HEK293 (cell line): Measurements from ENCODE around the gene TSPAN17.

Experiments used
- CTCF ChIA-PET: fragments of 350-600 bp; formaldehyde crosslinking; extraction: SDS; loops from one replicate; lab custom pipeline; 2021; ENCODE audit warnings: antibody characterized with exemption; lab: Yijun Ruan, JAX
- POLR2A ChIA-PET: fragments of 300-600 bp; formaldehyde crosslinking; extraction: SDS; loops from one replicate; lab custom pipeline; 2020; ENCODE audit warnings: antibody characterized with exemption, inconsistent platforms; lab: Yijun Ruan, JAX
- H3K27ac ChIP-seq: fragments of 200-500 bp; sonication (Bioruptor generic); 2 replicates; pipeline ENCODE4 v1.5.1; 2014; ENCODE audit warnings: low read depth, low read length, control low read depth, inconsistent platforms; ENCODE audit errors: extremely low read depth
- H3K36me3 ChIP-seq, 2 experiments: fragments of 200-500 bp in 1 of 2; sonication (Bioruptor generic) in 1 of 2; 1 replicate in 1 of 2; 2 replicates in 1 of 2; pipeline ENCODE4 v1.5.1; 2014 to 2017; ENCODE audit warnings: inconsistent platforms in 2 of 2, low read length in 2 of 2; ENCODE audit not compliant: control insufficient read depth in 2 of 2, insufficient read depth in 1 of 2
- H3K4me1 ChIP-seq: fragments of 200-500 bp; sonication (Bioruptor generic); 2 replicates; pipeline ENCODE4 v1.5.1; 2014; ENCODE audit warnings: mild to moderate bottlenecking, low read length, inconsistent platforms; ENCODE audit not compliant: control insufficient read depth, insufficient read depth
- H3K4me3 ChIP-seq: 2 replicates; pipeline ENCODE4 v1.5.1; 2011; ENCODE audit warnings: low read depth, mild to moderate bottlenecking, control low read depth, low read length, moderate library complexity
- H3K9me3 ChIP-seq: fragments of 200-500 bp; sonication (Bioruptor generic); 2 replicates; pipeline ENCODE4 v1.5.1; 2014; ENCODE audit warnings: low read depth, low read length, inconsistent platforms; ENCODE audit not compliant: control insufficient read depth, insufficient read depth
- BCL11A ChIP-seq: fragments of 450-650 bp; formaldehyde crosslinking; IDR thresholded peaks from 2 replicates; pipeline ENCODE4 v1.5.1; 2016; ENCODE audit warnings: low read depth, missing biosample characterization, missing genetic modification characterization
- HOXD13 ChIP-seq: sonication (generic); formaldehyde crosslinking; IDR thresholded peaks from 2 replicates; pipeline ENCODE4 v1.8.0; 2022; ENCODE audit warnings: missing genetic modification reagents, borderline replicate concordance
- IKZF3 ChIP-seq: fragments of 450-650 bp; IDR thresholded peaks from 2 replicates; pipeline ENCODE4 v1.5.0; 2018; ENCODE audit warnings: missing biosample characterization, mild to moderate bottlenecking, missing genetic modification characterization, moderate library complexity
- KLF1 ChIP-seq: fragments of 450-650 bp; formaldehyde crosslinking; IDR thresholded peaks from 2 replicates; pipeline ENCODE4 v1.5.1; 2016; ENCODE audit warnings: missing biosample characterization, missing genetic modification characterization
- KLF8 ChIP-seq: fragments of 450-650 bp; formaldehyde crosslinking; IDR thresholded peaks from 2 replicates; pipeline ENCODE4 v1.5.1; 2016; ENCODE audit warnings: missing biosample characterization, missing genetic modification characterization
- OVOL3 ChIP-seq: fragments of 450-650 bp; formaldehyde crosslinking; IDR thresholded peaks from 2 replicates; pipeline ENCODE4 v1.5.1; 2016; ENCODE audit warnings: missing biosample characterization, missing genetic modification characterization
- PRDM2 ChIP-seq: fragments of 450-650 bp; formaldehyde crosslinking; IDR thresholded peaks from 2 replicates; pipeline ENCODE4 v1.5.1; 2016; ENCODE audit warnings: missing biosample characterization, missing genetic modification characterization, borderline replicate concordance
- RBAK ChIP-seq: fragments of 450-650 bp; formaldehyde crosslinking; IDR thresholded peaks from 2 replicates; pipeline ENCODE4 v1.5.1; 2016; ENCODE audit warnings: missing biosample characterization, missing genetic modification characterization
- REPIN1 ChIP-seq: fragments of 450-650 bp; formaldehyde crosslinking; IDR thresholded peaks from 2 replicates; pipeline ENCODE4 v1.5.1; 2017; ENCODE audit warnings: missing biosample characterization, missing genetic modification characterization, low read depth
- SP2 ChIP-seq: fragments of 450-650 bp; formaldehyde crosslinking; IDR thresholded peaks from 2 replicates; pipeline ENCODE4 v1.5.1; 2016; ENCODE audit warnings: missing biosample characterization, missing genetic modification characterization
- WT1 ChIP-seq: fragments of 450-650 bp; formaldehyde crosslinking; IDR thresholded peaks from 2 replicates; pipeline ENCODE4 v1.5.1; 2016; ENCODE audit warnings: missing biosample characterization, missing genetic modification characterization
- ZBTB20 ChIP-seq: fragments of 450-650 bp; formaldehyde crosslinking; IDR thresholded peaks from 2 replicates; pipeline ENCODE4 v1.5.1; 2016; ENCODE audit warnings: missing biosample characterization, missing genetic modification characterization
- ZBTB8A ChIP-seq: fragments of 450-650 bp; formaldehyde crosslinking; IDR thresholded peaks from 2 replicates; pipeline ENCODE4 v1.5.1; 2016; ENCODE audit warnings: missing biosample characterization, missing genetic modification characterization
- ZIC2 ChIP-seq: fragments of 450-650 bp; formaldehyde crosslinking; IDR thresholded peaks from 2 replicates; pipeline ENCODE4 v1.5.1; 2016; ENCODE audit warnings: missing biosample characterization, missing genetic modification characterization
- ZNF138 ChIP-seq: fragments of 450-650 bp; formaldehyde crosslinking; IDR thresholded peaks from 2 replicates; pipeline ENCODE4 v1.5.1; 2016; ENCODE audit warnings: missing biosample characterization, missing genetic modification characterization, borderline replicate concordance
- ZNF184 ChIP-seq: fragments of 450-650 bp; IDR thresholded peaks from 2 replicates; pipeline ENCODE4 v1.5.1; 2018; ENCODE audit warnings: missing biosample characterization, mild to moderate bottlenecking, missing genetic modification characterization
- ZNF302 ChIP-seq: fragments of 450-650 bp; formaldehyde crosslinking; IDR thresholded peaks from 2 replicates; pipeline ENCODE4 v1.5.1; 2016; ENCODE audit warnings: missing biosample characterization, missing genetic modification characterization, low read depth
- ZNF335 ChIP-seq: fragments of 450-650 bp; formaldehyde crosslinking; conservative IDR thresholded peaks from 2 replicates; pipeline ENCODE4 v1.5.1; 2016; ENCODE audit warnings: missing biosample characterization, missing genetic modification characterization
- ZNF37A ChIP-seq: fragments of 450-650 bp; IDR thresholded peaks from 2 replicates; pipeline ENCODE4 v1.5.1; 2018; ENCODE audit warnings: missing biosample characterization, missing genetic modification characterization
- ZNF416 ChIP-seq: fragments of 450-650 bp; formaldehyde crosslinking; IDR thresholded peaks from 2 replicates; pipeline ENCODE4 v1.5.1; 2016; ENCODE audit warnings: missing biosample characterization, missing genetic modification characterization
- ZNF488 ChIP-seq: fragments of 450-650 bp; formaldehyde crosslinking; IDR thresholded peaks from 2 replicates; pipeline ENCODE4 v1.5.1; 2016; ENCODE audit warnings: missing biosample characterization, missing genetic modification characterization
- ZNF610 ChIP-seq: fragments of 450-650 bp; formaldehyde crosslinking; IDR thresholded peaks from 2 replicates; pipeline ENCODE4 v1.5.1; 2016; ENCODE audit warnings: missing biosample characterization, missing genetic modification characterization, borderline replicate concordance
- ZNF624 ChIP-seq: fragments of 450-650 bp; formaldehyde crosslinking; IDR thresholded peaks from 2 replicates; pipeline ENCODE4 v1.5.1; 2017; ENCODE audit warnings: missing biosample characterization, missing genetic modification characterization
- ZNF692 ChIP-seq: fragments of 450-650 bp; formaldehyde crosslinking; IDR thresholded peaks from 2 replicates; pipeline ENCODE4 v1.5.1; 2016; ENCODE audit warnings: missing biosample characterization, missing genetic modification characterization
- ZNF843 ChIP-seq: fragments of 450-650 bp; formaldehyde crosslinking; IDR thresholded peaks from 2 replicates; pipeline ENCODE4 v1.5.1; 2016; ENCODE audit warnings: missing biosample characterization, missing genetic modification characterization

TSPAN17 gene

GRCh38 chr5:176606032-176606431, 41.3 kb upstream of the TSPAN17 start:
- ChIA-PET CTCF (interaction anchor here (1.1 kb wide), 1 partner anchor 55 kb away, joined by 5 read pairs; no protein-coding TSS in a partner anchor), POLR2A (no interaction called here)
- TF ChIP-seq OVOL3 (tag by site-specific recombination) = no peak
- TF ChIP-seq ZNF624 (tag by site-specific recombination) = no peak
- TF ChIP-seq SP2 = 0 out of 2 replicates have a peak, but pooled peaks have one; percentile 5
- TF ChIP-seq BCL11A (tag by site-specific recombination) = no peak
- TF ChIP-seq HOXD13 = no peak
- no peak for TF ChIP-seq ZNF302 (tag by site-specific recombination)
- TF ChIP-seq ZNF692 (tag by site-specific recombination) = no peak
- TF ChIP-seq ZBTB20 = no peak
- TF ChIP-seq ZNF416 (tag by site-specific recombination) = no peak
- TF ChIP-seq RBAK (tag by site-specific recombination) = no peak
- peak; percentile 58 for TF ChIP-seq ZIC2 (tag by site-specific recombination)
- no peak for TF ChIP-seq ZNF37A
- TF ChIP-seq KLF1 (tag by site-specific recombination) = peak; percentile 10; the same call in 1 of the 2 replicates
- TF ChIP-seq ZNF138 (tag by site-specific recombination) = no peak
- TF ChIP-seq IKZF3 (tag by site-specific recombination) = no peak
- peak; percentile 47; the same call in 1 of the 2 replicates for TF ChIP-seq ZNF335 (tag by site-specific recombination)
- no peak for TF ChIP-seq KLF8 (tag by site-specific recombination)
- TF ChIP-seq ZBTB8A (tag by site-specific recombination) = peak; percentile 30; the same call in 1 of the 2 replicates
- no peak for TF ChIP-seq WT1
- TF ChIP-seq ZNF843 (tag by site-specific recombination) = no peak
- no peak for TF ChIP-seq ZNF610 (tag by site-specific recombination)
- TF ChIP-seq PRDM2 (tag by site-specific recombination) = no peak
- no peak for TF ChIP-seq REPIN1 (tag by site-specific recombination)
- TF ChIP-seq ZNF184 (tag by site-specific recombination) = no peak
- no peak for TF ChIP-seq ZNF488 (tag by site-specific recombination)
- Histone ChIP-seq H3K27ac (no peak overlapping the region), H3K4me3 (no peak overlapping the region), H3K9me3 (no peaks in the 10 kb centered on the region), H3K36me3 (no peaks in the 10 kb centered on the region), H3K4me1 (no peaks in the 10 kb centered on the region)
